ENCODE measurements around the gene RTKN. TPM values are rescaled to one million over a fixed set of nuclear protein-coding genes. Genes with fewer than 3 reads are reported as not detected.

The RTKN gene, protein sequence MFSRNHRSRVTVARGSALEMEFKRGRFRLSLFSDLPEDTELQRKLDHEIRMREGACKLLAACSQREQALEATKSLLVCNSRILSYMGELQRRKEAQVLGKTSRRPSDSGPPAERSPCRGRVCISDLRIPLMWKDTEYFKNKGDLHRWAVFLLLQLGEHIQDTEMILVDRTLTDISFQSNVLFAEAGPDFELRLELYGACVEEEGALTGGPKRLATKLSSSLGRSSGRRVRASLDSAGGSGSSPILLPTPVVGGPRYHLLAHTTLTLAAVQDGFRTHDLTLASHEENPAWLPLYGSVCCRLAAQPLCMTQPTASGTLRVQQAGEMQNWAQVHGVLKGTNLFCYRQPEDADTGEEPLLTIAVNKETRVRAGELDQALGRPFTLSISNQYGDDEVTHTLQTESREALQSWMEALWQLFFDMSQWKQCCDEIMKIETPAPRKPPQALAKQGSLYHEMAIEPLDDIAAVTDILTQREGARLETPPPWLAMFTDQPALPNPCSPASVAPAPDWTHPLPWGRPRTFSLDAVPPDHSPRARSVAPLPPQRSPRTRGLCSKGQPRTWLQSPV
- total RNA-seq, result 10 to 100 TPM in 8 of 10 donors, 1 to 10 TPM in 2; 9.3 to 23.4 (median 14.9) TPM
- polyA plus RNA-seq, result 10 to 100 TPM; 25.5 to 33.9 TPM
- long read RNA-seq, donor 1, partial matches to known transcripts, result 0 of 12 reads
- long read RNA-seq, donor 1, other reads (novel, unspliced or antisense), result 4 of 12 reads
- long read RNA-seq, donor 2, transcript RTKN-202 (12 exons, 2,142 nt), result major isoform, 5 of 20 reads
- long read RNA-seq, donor 2, partial matches to known transcripts, result 0 of 20 reads
- long read RNA-seq, donor 2, other reads (novel, unspliced or antisense), result 8 of 20 reads
- long read RNA-seq, donor 3, transcript RTKN-202 (12 exons, 2,142 nt), result major isoform, 5 of 33 reads
- long read RNA-seq, donor 3, partial matches to known transcripts, result 7 of 33 reads
- long read RNA-seq, donor 3, other reads (novel, unspliced or antisense), result 10 of 33 reads

GRCh38 chr2:74441690-74442482 lies at the start of gene RTKN:
Gene RTKN, minus strand, starts transcription at chr2:74441937. Its CDS starts 121 bp downstream, at chr2:74441816.
- H3K9me3 ChIP-seq, result no peaks in the 10 kb centered on the region
- peaks cover 0 to 43% (median 0%) of the 10 kb centered on the region in 7 donors for H3K27me3 ChIP-seq
- peaks cover 0 to 6% (median 0%) of the 10 kb centered on the region in 9 donors for H3K36me3 ChIP-seq
- DNase-seq (peak; percentile 42 to 45), ATAC-seq (peak in 6 of 8 donors; percentile 3 to 46 (median 10))
- H3K4me3 ChIP-seq, result peak within 1 kb of the TSS; percentile 31 to 71 (median 58)
- intact Hi-C loops (cut with DNase I), result no loop called here
- 8 to 14% methylated on average over 65 to 75 of the region's 75 CpGs for WGBS, 2 donors
- TF ChIP-seq CTCF (IDR thresholded peaks at IDR 0.05), result no peak
- H3K27ac ChIP-seq, result peak within 1 kb of the TSS; percentile 51 to 97 (median 87)
- H3K4me1 ChIP-seq, result peaks cover 6 to 57% (median 52%) of the 10 kb centered on the region in 9 donors

GRCh38 chr2:74489906-74490305 lies 48.2 kb upstream of the RTKN start:
- H3K4me1 ChIP-seq, result no peaks in the 10 kb centered on the region
- H3K27ac ChIP-seq, result no peak overlapping the region
- no peaks in the 10 kb centered on the region for H3K27me3 ChIP-seq
- TF ChIP-seq CTCF (IDR thresholded peaks at IDR 0.05), result no peak
- WGBS, 2 donors, result 92% methylated on average over 9 of the region's 9 CpGs
- intact Hi-C loops (cut with DNase I), result loop anchor here in 1 of 10 donors (5.0 kb wide), 1 partner anchor 97 kb away; no protein-coding TSS in a partner anchor
- H3K4me3 ChIP-seq, result no peak overlapping the region
- DNase-seq, result no peak
- no peak for ATAC-seq
- H3K36me3 ChIP-seq, result peaks cover 0 to 97% (median 33%) of the 10 kb centered on the region in 9 donors
- no peaks in the 10 kb centered on the region for H3K9me3 ChIP-seq

DNA sequence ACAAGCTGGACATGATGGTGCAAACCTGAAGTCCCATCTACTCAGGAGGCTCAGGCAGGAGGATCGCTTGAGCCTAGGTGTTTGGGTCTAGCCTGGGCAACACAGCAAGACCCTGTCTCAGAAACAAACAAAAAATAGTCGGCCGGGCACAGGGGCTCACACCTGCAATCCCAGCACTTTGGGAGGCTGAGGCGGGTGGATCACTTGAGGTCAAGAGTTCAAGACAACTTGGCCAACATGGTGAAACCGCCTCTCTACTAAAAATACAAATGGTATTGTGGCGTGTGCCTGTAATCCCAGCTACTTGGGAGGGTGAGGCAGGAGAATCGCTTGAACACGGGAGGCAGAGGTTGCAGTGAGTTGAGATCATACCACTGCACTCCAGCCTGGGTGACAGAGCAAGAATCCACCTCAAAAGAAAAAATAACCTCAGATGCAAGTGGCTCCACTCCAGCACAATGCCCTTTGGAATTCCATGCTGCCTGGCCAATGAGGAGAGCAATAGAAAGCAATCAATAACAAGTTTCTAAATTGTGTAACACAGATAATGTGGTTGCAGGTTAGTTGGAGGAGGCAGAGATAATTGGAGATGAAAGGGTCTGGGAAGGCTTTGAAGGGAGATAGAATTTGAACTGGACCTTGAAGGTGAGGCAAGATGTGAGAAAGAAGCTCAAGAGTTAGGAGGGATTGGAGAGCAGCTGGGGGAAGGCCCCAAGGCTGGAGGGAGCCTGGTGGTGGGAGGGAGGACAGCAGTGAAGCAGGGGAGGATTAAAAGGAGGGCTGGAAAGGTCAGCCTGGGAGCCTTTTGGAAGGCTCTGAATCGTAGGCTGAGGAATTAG lies 47.1 kb upstream of the RTKN start:
- 93 to 94% methylated on average over 9 of the region's 9 CpGs for WGBS, 2 donors
- peaks cover 0 to 91% (median 33%) of the 10 kb centered on the region in 9 donors for H3K36me3 ChIP-seq
- peaks cover 0 to 7% (median 6%) of the 10 kb centered on the region in 9 donors for H3K4me1 ChIP-seq
- no peak for TF ChIP-seq CTCF (IDR thresholded peaks at IDR 0.05)
- H3K27me3 ChIP-seq, result no peaks in the 10 kb centered on the region
- H3K27ac ChIP-seq, result no peak overlapping the region
- no peaks in the 10 kb centered on the region for H3K9me3 ChIP-seq
- no peak overlapping the region for H3K4me3 ChIP-seq
- ATAC-seq, result no peak
- intact Hi-C loops (cut with DNase I), result loop anchor here in 1 of 10 donors (5.0 kb wide), 1 partner anchor 98 kb away; no protein-coding TSS in a partner anchor
- DNase-seq, result no peak

Measured in heart right ventricle (tissue), 16 donors.